B cell (primary cell): ENCODE data around the gene BANP. TPM values are rescaled to one million over a fixed set of nuclear protein-coding genes. Genes with fewer than 3 reads are reported as not detected.

ENCODE experiments used
- ATAC-seq: fragments of 200-7000 bp; cut with Tn5 transposase; one replicate; pipeline ENCODE4 v1.10.0; 2021; ENCODE audit warnings: low read depth, mild to moderate bottlenecking, moderate number of reproducible peaks, moderate library complexity
- CTCF ChIA-PET: fragments of 350-600 bp; sonication (Branson Sonifier 250); formaldehyde crosslinking; loops from one replicate; lab custom pipeline; 2021; ENCODE audit warnings: antibody characterized with exemption, inconsistent platforms; lab: Charles Lee
- POLR2A ChIA-PET: fragments of 350-600 bp; sonication (Branson Sonifier 250); formaldehyde crosslinking; loops from one replicate; lab custom pipeline; 2021; ENCODE audit warnings: antibody characterized with exemption; lab: Charles Lee
- DNase-seq: peaks from one replicate; pipeline ENCODE4 v3.0.0; 2013
- H2AFZ ChIP-seq: 2 replicates; pipeline ENCODE4 v1.6.1; 2012; ENCODE audit warnings: mild to moderate bottlenecking, low read depth, low read length; ENCODE audit not compliant: insufficient read depth, poor library complexity, severe bottlenecking
- H3K27ac ChIP-seq, 2 donors: 1 replicate in 1 of 2; 2 replicates in 1 of 2; pipeline ENCODE4 v1.5.1; 2012 to 2013; ENCODE audit warnings: low read length in 2 of 2, mild to moderate bottlenecking in 2 of 2, moderate library complexity in 1 of 2
- H3K27me3 ChIP-seq, 4 experiments: fragments of 200-600 bp in 1 of 4; sonication (generic) in 1 of 4; replicated peaks in 1 of 4; 1 replicate in 2 of 4; 2 replicates in 2 of 4; pipeline versions ENCODE4 v1.6.1 to v1.7.0; 2013 to 2016; ENCODE audit warnings: low read length in 3 of 4, mild to moderate bottlenecking in 2 of 4, mixed read lengths in 1 of 4, moderate library complexity in 1 of 4; ENCODE audit not compliant: insufficient read depth in 4 of 4, control insufficient read depth in 3 of 4; ENCODE audit errors: control extremely low read depth in 1 of 4
- H3K36me3 ChIP-seq, 2 experiments: replicated peaks in 1 of 2; 1 replicate in 1 of 2; 2 replicates in 1 of 2; pipeline versions ENCODE4 v1.6.1 to v1.7.1; 2013; ENCODE audit warnings: low read length in 1 of 2; ENCODE audit not compliant: insufficient read depth in 2 of 2, control insufficient read depth in 1 of 2; ENCODE audit errors: control extremely low read depth in 1 of 2, extremely low read depth in 1 of 2
- H3K4me1 ChIP-seq, 2 donors: fragments of 200-600 bp in 1 of 2; sonication (generic) in 1 of 2; 1 replicate in 1 of 2; 2 replicates in 1 of 2; pipeline versions ENCODE4 v1.5.1 to v1.6.1; 2013 to 2017; ENCODE audit warnings: low read length in 2 of 2; ENCODE audit not compliant: control insufficient read depth in 2 of 2, insufficient read depth in 2 of 2
- H3K4me2 ChIP-seq: replicated peaks from 2 replicates; pipeline ENCODE3; 2012; ENCODE audit warnings: mild to moderate bottlenecking, low read depth, low read length; ENCODE audit not compliant: poor library complexity, severe bottlenecking
- H3K4me3 ChIP-seq, 5 experiments: fragments of 200-600 bp in 1 of 5; sonication (generic) in 1 of 5; 1 replicate in 3 of 5; 2 replicates in 2 of 5; pipeline versions ENCODE4 v1.5.1 to v1.7.0; 2011 to 2016; ENCODE audit warnings: low read length in 4 of 5, mild to moderate bottlenecking in 4 of 5, low read depth in 2 of 5, control low read depth in 1 of 5, moderate library complexity in 1 of 5; ENCODE audit not compliant: insufficient read depth in 1 of 5; ENCODE audit errors: control extremely low read depth in 1 of 5, extremely low read depth in 1 of 5
- H3K79me2 ChIP-seq: fragments of 200-600 bp; sonication (generic); one replicate; pipeline ENCODE4 v1.6.0; 2016; ENCODE audit warnings: low read length; ENCODE audit not compliant: control insufficient read depth, insufficient read depth
- H3K9ac ChIP-seq: fragments of 200-600 bp; sonication (generic); 2 replicates; pipeline ENCODE4 v1.6.1; 2017; ENCODE audit warnings: mild to moderate bottlenecking, low read length, moderate library complexity
- H3K9me3 ChIP-seq, 3 donors: one replicate each; pipeline versions ENCODE4 v1.6.1 to v1.7.1; 2013; ENCODE audit warnings: low read length in 2 of 3; ENCODE audit not compliant: control insufficient read depth in 2 of 3, insufficient read depth in 1 of 3; ENCODE audit errors: control extremely low read depth in 1 of 3
- H4K20me1 ChIP-seq: 2 replicates; pipeline ENCODE4 v1.6.0; 2012; ENCODE audit warnings: mild to moderate bottlenecking, low read length; ENCODE audit not compliant: insufficient read depth, control insufficient read depth, poor library complexity, severe bottlenecking
- H3K27ac Mint-ChIP-seq: one replicate; pipeline ENCODE4 v1.8.0; 2021; ENCODE audit warnings: mixed read lengths
- H3K27me3 Mint-ChIP-seq: one replicate; pipeline ENCODE4 v1.8.0; 2021; ENCODE audit warnings: mixed read lengths
- H3K4me1 Mint-ChIP-seq: one replicate; pipeline ENCODE4 v1.8.0; 2021; ENCODE audit warnings: mixed read lengths
- H3K4me3 Mint-ChIP-seq: one replicate; pipeline ENCODE4 v1.8.0; 2021; ENCODE audit warnings: mixed read lengths
- H3K9me3 Mint-ChIP-seq: one replicate; pipeline ENCODE4 v1.8.0; 2022; ENCODE audit warnings: mixed read lengths; ENCODE audit not compliant: insufficient read depth
- CTCF ChIP-seq: fragments of 200-600 bp; IDR thresholded peaks from one replicate; pipeline ENCODE4 v1.8.0; 2022; ENCODE audit warnings: antibody characterized with exemption, mild to moderate bottlenecking
- EZH2 ChIP-seq: IDR thresholded peaks from 2 replicates; pipeline ENCODE4 v1.6.1; 2012; ENCODE audit warnings: borderline replicate concordance, low read depth, mild to moderate bottlenecking, moderate library complexity, low read length; ENCODE audit not compliant: insufficient read depth, poor library complexity, severe bottlenecking
- WGBS: methylation state at CpG from one replicate; pipeline ENCODE4 v1.1.5; 2013; ENCODE audit warnings: missing lambda C conversion rate; ENCODE audit not compliant: insufficient coverage; 5-methylcytosine and 5-hydroxymethylcytosine counted together
- intact Hi-C: fragments of 100-400 bp; cut with micrococcal nuclease; formaldehyde crosslinking; loops from one replicate; pipeline ENCODE4 v1.10.0; 2022
- polyA plus RNA-seq: library from polyadenylated mRNA; depleted of rRNA; stranded (reverse); fragments of >200 nt; gene quantifications from 2 replicates; pipeline ENCODE4 v1.2.3, GENCODE V29; 2012
- total RNA-seq, 2 donors: library from RNA; stranded (reverse); fragments of 120-200 nt in 1 of 2; gene quantifications; 1 replicate in 1 of 2; 2 replicates in 1 of 2; pipeline versions ENCODE4 v1.2.3 to v1.2.4, GENCODE V29; 2013 to 2022

The BANP gene
- total and polyA plus RNA-seq, 2 donors (not counting 1 experiment from before 2014, with no cell fraction given), result 44.4 to 181 TPM

- Histone ChIP-seq H4K20me1 (no peaks in the 10 kb centered on the region), H3K36me3 (no peaks in the 10 kb centered on the region), H3K4me3 (no peak overlapping the region), H3K4me1 (peaks cover 32 to 35% of the 10 kb centered on the region in 2 donors), H3K4me2 (no peak overlapping the region), H3K79me2 (no peaks in the 10 kb centered on the region), H2AFZ (no peak overlapping the region), H3K27ac (no peak overlapping the region), H3K9me3 (no peaks in the 10 kb centered on the region), H3K9ac (no peak overlapping the region), H3K27me3 (peaks cover 0 to 4% (median 1%) of the 10 kb centered on the region in 4 experiments)
- POLR2A ChIA-PET, result no interaction called here
- H3K9me3 Mint-ChIP-seq, result no peaks in the 10 kb centered on the region
- 94% methylated on average over 14 of the region's 14 CpGs for WGBS
- no peak overlapping the region for H3K27ac Mint-ChIP-seq
- peaks cover 10% of the 10 kb centered on the region for H3K27me3 Mint-ChIP-seq
- H3K4me1 Mint-ChIP-seq, result peaks cover 34% of the 10 kb centered on the region
- CTCF ChIA-PET, result interaction anchor here (1.3 kb wide), 1 partner anchor 51 kb away, joined by 3 read pairs; no protein-coding TSS in a partner anchor
- H3K4me3 Mint-ChIP-seq, result no peak overlapping the region
- DNase-seq (no peak), ATAC-seq (no peak)
- intact Hi-C loops, result no loop called here
- TF ChIP-seq EZH2, result no peak
- TF ChIP-seq CTCF, result no peak
Measured at GRCh38 chr16:87922250-87922871, 28.9 kb upstream of the BANP start.
